ENCODE data around the gene ITGAD.
A peak's percentile ranks its signal among the peaks of the same experiment; 100 is the strongest.

ITGAD gene

DNA sequence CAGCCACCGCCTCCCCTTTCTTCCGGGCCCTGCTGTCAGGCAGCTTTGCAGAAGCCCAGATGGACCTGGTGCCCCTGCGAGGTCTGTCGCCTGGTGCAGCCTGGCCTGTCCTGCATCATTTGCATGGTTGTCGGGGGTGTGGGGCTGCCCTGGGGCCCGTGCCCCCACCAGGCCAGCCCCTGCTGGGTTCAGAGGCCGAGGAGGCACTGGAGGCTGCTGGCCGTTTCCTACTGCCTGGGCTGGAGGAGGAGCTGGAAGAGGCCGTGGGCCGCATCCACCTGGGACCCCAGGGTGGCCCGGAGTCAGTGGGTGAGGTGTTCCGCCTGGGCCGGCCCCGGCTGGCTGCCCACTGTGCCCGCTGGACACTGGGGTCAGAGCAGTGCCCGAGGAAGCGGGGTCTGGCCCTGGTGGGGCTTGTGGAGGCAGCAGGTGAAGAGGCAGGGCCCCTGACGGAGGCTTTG, 73.3 kb downstream of the ITGAD start:
- Histone ChIP-seq H3K9me3 (ENCODE audit: control insufficient read depth, low read depth, low read length) (no peaks in the 10 kb centered on the region), H3K4me3 (ENCODE audit: low read length) (no peak overlapping the region), H3K36me3 (ENCODE audit: control insufficient read depth, low read depth, low read length) (no peaks in the 10 kb centered on the region), H3K9ac (ENCODE audit: low read length) (no peak overlapping the region), H3K27me3 (ENCODE audit: control insufficient read depth, insufficient read depth, low read length) (peaks cover 6% of the 10 kb centered on the region), H3K4me1 (ENCODE audit: control insufficient read depth, low read depth, low read length) (peaks cover 3% of the 10 kb centered on the region), H3K27ac (ENCODE audit: low read length) (no peak overlapping the region)

DNA sequence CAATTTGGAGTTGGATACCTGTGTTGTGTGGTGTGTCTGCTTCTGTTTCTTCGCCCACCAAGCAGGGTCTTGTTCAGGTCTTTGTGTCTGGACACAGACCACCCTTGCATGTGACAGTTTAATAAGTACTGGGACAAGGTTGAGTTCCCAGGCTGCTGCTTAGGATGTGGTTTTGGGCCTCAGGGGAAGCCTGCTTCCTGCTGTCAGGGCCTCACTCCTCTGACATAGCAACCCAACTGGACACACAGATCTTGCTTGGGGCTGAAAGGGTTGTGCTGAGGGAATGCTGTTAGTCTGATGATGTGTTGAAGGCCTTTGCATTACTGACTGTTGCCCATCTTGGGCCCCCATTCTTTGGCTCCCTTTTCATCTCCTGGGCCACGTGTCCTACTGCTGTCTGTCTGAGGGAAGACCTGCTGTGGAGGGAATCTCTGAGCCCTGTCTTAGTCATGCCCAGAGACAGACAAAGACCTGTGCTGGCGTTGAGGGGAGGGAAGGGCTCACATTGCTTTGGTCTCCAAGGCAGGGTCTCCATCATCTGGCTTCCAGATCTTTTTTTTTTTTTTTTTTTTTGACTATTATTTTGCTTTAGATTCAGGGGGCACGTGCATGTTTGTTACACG, 74.1 kb downstream of the ITGAD start:
- H3K27ac ChIP-seq (ENCODE audit: low read length) = no peak overlapping the region
- H3K4me1 ChIP-seq (ENCODE audit: control insufficient read depth, low read depth, low read length) = peaks cover 4% of the 10 kb centered on the region
- no peak overlapping the region for H3K9ac ChIP-seq (ENCODE audit: low read length)
- H3K4me3 ChIP-seq (ENCODE audit: low read length) = no peak overlapping the region
- peaks cover 10% of the 10 kb centered on the region for H3K27me3 ChIP-seq (ENCODE audit: control insufficient read depth, insufficient read depth, low read length)
- H3K36me3 ChIP-seq (ENCODE audit: control insufficient read depth, low read depth, low read length) = no peaks in the 10 kb centered on the region
- H3K9me3 ChIP-seq (ENCODE audit: control insufficient read depth, low read depth, low read length) = no peaks in the 10 kb centered on the region

DNA sequence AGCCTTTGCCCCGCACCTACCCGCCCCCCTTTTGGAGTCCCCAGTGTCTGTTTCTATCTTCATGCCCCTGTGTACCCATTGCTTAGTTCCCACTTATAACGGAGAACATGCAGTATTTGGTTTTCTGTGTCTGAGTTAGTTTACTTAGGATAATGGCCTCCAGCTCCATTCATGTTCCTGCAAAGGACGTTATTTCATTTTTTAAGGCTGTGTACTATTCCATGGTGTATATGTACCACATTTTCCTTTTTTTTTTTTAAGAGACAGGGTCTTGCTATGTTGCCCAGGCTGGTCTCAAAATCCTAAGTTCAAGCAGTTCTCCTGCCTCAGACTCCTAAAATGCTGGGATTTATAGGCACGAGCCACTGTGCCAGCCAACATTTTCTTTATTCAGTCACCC, 74.7 kb downstream of the ITGAD start:
- H3K27ac ChIP-seq (ENCODE audit: low read length) = no peak overlapping the region
- no peaks in the 10 kb centered on the region for H3K36me3 ChIP-seq (ENCODE audit: control insufficient read depth, low read depth, low read length)
- H3K27me3 ChIP-seq (ENCODE audit: control insufficient read depth, insufficient read depth, low read length) = peaks cover 15% of the 10 kb centered on the region
- H3K9me3 ChIP-seq (ENCODE audit: control insufficient read depth, low read depth, low read length) = no peaks in the 10 kb centered on the region
- no peak overlapping the region for H3K4me3 ChIP-seq (ENCODE audit: low read length)
- H3K4me1 ChIP-seq (ENCODE audit: control insufficient read depth, low read depth, low read length) = peaks cover 4% of the 10 kb centered on the region
- no peak overlapping the region for H3K9ac ChIP-seq (ENCODE audit: low read length)

DNA sequence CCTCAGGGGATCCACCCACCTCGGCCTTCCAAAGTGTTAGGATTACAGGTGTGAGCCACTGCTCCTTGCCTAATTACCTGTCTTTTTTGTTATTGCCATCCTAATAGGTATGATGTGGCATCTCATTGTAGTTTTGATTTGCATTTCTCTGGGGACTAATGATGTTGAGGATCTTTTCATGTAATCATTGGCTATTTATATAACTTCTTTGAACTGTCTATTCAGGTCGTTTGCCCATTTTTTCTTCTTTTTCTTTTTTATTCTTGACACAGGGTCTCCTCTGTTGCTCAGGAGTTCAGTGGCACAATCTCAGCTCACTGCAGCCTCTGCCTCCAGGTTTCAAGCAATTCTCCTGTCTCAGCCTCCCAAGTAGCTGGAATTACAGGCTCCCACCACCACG, 77.5 kb downstream of the ITGAD start:
- Histone ChIP-seq H3K9me3 (ENCODE audit: control insufficient read depth, low read depth, low read length) (no peaks in the 10 kb centered on the region), H3K36me3 (ENCODE audit: control insufficient read depth, low read depth, low read length) (no peaks in the 10 kb centered on the region), H3K9ac (ENCODE audit: low read length) (no peak overlapping the region), H3K4me1 (ENCODE audit: control insufficient read depth, low read depth, low read length) (peaks cover 4% of the 10 kb centered on the region), H3K27ac (ENCODE audit: low read length) (no peak overlapping the region), H3K27me3 (ENCODE audit: control insufficient read depth, insufficient read depth, low read length) (peaks cover 26% of the 10 kb centered on the region), H3K4me3 (ENCODE audit: low read length) (no peak overlapping the region)

DNA sequence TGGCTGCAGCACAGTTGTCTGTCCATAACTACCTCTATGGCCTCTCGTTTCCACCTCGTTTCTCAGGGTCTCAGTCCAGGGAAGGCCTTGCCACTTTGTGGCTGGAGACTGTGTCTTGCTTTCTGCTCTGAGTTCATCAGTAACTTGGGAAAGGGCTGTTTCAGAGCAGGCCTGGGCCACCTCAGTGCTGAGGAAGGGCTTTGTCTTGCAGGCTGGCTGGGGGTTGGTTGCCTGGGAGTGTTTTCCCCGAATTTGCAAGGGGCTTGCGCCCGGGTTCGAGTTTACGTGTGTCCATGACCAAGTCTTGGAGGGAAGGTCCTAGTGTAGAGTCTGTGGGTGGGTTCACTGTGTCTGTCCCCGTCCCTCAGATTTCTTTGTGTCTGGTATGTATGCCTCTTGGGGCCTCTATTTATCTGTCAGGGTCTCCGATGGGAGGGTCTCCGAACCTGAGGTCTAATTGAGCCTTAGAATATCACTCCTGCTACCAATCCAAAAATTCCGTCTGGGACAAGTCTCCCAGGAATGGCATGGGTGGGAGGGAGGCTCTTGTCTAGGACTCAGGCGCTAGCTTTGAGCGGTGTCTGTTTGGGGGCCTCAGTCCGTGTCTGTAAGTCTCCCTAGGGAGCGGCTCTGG, 78.2 kb downstream of the ITGAD start:
- Histone ChIP-seq H3K4me1 (ENCODE audit: control insufficient read depth, low read depth, low read length) (peaks cover 4% of the 10 kb centered on the region), H3K27me3 (ENCODE audit: control insufficient read depth, insufficient read depth, low read length) (peaks cover 30% of the 10 kb centered on the region), H3K9ac (ENCODE audit: low read length) (peak overlapping the region; percentile 19), H3K36me3 (ENCODE audit: control insufficient read depth, low read depth, low read length) (no peaks in the 10 kb centered on the region), H3K9me3 (ENCODE audit: control insufficient read depth, low read depth, low read length) (no peaks in the 10 kb centered on the region), H3K4me3 (ENCODE audit: low read length) (peak overlapping the region; percentile 60), H3K27ac (ENCODE audit: low read length) (no peak overlapping the region)

DNA sequence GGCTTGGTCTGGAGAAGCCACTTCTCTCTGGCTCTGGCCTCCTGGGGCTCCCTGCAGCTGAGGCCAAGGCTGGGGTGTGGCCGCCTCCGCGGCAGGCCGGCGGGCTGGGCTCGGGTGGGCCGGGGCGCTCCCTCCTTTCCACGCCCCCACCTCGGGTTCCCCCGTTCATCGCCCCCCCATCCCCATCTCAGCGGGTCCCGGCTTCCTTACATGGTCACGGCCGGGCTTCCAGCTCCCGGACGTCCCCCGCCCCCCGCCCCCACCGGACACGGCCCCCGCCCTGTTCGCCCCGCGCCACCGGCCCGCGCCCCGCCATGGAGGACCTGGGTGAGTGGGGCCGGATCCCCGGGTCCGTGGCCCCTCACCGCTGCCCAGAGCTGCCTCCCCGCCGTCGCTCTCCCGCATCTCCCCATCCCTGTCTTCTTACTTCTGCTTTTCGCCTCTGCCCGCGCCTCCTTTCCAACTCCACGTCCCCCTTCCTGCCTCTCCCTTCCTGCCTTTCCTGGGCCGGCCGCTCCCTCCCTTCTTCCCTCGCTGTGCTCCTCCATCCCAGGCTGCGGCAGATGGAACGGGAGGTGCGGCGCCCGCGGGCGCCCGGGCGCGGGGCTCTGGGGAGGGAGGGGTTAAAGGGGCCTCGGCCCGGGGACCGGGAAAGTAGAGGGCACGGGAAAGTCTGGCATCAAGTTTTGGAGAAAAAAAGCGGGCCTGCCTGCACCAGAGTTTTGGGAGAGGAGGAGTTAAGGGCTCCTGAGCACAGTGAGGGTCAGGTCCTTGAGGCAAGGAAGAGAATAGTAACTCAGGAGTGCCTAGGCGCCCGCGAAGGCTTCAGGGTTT, 79.0 kb downstream of the ITGAD start, which contains the start of gene TGFB1I1:
TSS of gene TGFB1I1 (plus strand) at position 278 of the 834 bp plus-strand sequence. CDS start at position 315, 37 bp downstream.
- H3K4me1 ChIP-seq (ENCODE audit: control insufficient read depth, low read depth, low read length) = peaks cover 4% of the 10 kb centered on the region
- H3K9me3 ChIP-seq (ENCODE audit: control insufficient read depth, low read depth, low read length) = no peaks in the 10 kb centered on the region
- peak within 1 kb of the TSS; percentile 60 for H3K4me3 ChIP-seq (ENCODE audit: low read length)
- no peak within 1 kb of the TSS for H3K27ac ChIP-seq (ENCODE audit: low read length)
- H3K9ac ChIP-seq (ENCODE audit: low read length) = peak within 1 kb of the TSS; percentile 20
- H3K27me3 ChIP-seq (ENCODE audit: control insufficient read depth, insufficient read depth, low read length) = peaks cover 30% of the 10 kb centered on the region
- H3K36me3 ChIP-seq (ENCODE audit: control insufficient read depth, low read depth, low read length) = no peaks in the 10 kb centered on the region

DNA sequence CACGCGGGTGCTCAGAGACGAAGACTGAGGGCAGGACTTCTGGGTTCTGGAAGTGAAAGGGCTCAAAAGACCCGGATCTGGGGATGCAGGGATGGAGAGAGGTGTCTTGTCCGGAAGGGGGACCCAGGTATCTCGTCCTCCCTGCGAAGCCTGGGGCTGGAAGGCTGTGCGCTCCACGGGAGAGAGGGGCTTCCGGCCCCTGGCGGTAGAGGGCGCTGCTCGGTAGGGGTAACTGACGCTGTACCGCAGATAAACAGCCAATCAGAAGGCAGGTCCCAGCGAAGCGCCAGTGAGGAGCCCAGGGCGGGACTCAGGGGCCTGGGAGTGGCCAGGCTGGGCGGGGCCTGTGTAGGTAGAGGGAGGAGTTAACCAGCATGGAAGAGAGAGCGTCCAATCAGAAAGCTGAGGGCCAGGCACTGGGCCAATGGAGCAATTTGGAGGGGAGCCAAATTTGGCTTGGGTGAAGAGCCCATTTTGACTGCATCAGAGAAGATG, 79.6 kb downstream of the ITGAD start:
- Histone ChIP-seq H3K27me3 (ENCODE audit: control insufficient read depth, insufficient read depth, low read length) (peaks cover 30% of the 10 kb centered on the region), H3K9me3 (ENCODE audit: control insufficient read depth, low read depth, low read length) (no peaks in the 10 kb centered on the region), H3K9ac (ENCODE audit: low read length) (peak overlapping the region; percentile 20)

DNA sequence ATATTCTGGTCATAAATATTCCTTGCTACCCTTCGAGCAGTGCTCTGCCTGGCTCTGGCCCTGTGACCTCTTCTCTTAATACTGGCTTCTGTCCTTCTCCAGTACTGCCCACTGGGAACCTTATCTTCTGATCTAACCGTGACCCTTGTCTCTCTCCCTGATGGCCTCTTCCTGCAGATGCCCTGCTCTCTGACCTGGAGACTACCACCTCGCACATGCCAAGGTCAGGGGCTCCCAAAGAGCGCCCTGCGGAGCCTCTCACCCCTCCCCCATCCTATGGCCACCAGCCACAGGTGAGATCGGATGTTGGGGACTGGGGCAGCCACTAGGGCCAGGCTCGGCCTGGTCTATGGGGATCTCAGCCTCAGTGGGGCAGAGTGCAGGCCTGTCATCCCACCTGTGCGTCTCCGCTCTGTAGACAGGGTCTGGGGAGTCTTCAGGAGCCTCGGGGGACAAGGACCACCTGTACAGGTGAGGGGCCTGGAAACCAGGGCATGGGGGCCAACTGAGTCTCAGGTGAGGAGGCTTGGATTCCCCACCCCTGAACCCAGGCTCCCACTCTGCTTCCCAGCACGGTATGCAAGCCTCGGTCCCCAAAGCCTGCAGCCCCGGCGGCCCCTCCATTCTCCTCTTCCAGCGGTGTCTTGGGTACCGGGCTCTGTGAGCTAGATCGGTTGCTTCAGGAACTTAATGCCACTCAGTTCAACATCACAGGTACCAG, 80.3 kb downstream of the ITGAD start:
- no peak overlapping the region for H3K9ac ChIP-seq (ENCODE audit: low read length)
- H3K4me1 ChIP-seq (ENCODE audit: control insufficient read depth, low read depth, low read length) = peaks cover 4% of the 10 kb centered on the region
- no peak overlapping the region for H3K4me3 ChIP-seq (ENCODE audit: low read length)
- H3K27ac ChIP-seq (ENCODE audit: low read length) = no peak overlapping the region
- no peaks in the 10 kb centered on the region for H3K9me3 ChIP-seq (ENCODE audit: control insufficient read depth, low read depth, low read length)
- H3K36me3 ChIP-seq (ENCODE audit: control insufficient read depth, low read depth, low read length) = no peaks in the 10 kb centered on the region
- H3K27me3 ChIP-seq (ENCODE audit: control insufficient read depth, insufficient read depth, low read length) = peaks cover 30% of the 10 kb centered on the region

More for the DNA sequence above, 79.6 kb downstream of the ITGAD start:
- Histone ChIP-seq H3K4me3 (ENCODE audit: low read length) (peak overlapping the region; percentile 60), H3K27ac (ENCODE audit: low read length) (no peak overlapping the region), H3K4me1 (ENCODE audit: control insufficient read depth, low read depth, low read length) (peaks cover 4% of the 10 kb centered on the region), H3K36me3 (ENCODE audit: control insufficient read depth, low read depth, low read length) (no peaks in the 10 kb centered on the region)

DNA sequence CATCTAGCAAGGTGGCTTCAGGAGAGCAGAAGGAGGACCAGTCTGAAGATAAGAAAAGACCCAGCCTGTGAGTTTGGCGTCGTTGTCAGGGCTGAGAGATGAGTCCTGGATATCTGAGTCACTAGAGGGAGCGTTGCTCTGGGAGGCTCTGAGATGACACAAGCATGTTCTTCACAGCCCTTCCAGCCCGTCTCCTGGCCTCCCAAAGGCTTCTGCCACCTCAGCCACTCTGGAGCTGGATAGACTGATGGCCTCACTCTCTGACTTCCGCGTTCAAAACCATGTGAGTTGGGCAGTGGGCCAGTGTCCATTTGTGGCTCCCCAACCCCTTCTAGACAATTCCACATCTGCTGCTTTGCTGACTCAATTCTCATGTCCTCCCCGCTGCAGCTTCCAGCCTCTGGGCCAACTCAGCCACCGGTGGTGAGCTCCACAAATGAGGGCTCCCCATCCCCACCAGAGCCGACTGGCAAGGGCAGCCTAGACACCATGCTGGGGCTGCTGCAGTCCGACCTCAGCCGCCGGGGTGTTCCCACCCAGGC, 81.1 kb downstream of the ITGAD start:
- H3K4me3 ChIP-seq (ENCODE audit: low read length) = no peak overlapping the region
- peaks cover 4% of the 10 kb centered on the region for H3K4me1 ChIP-seq (ENCODE audit: control insufficient read depth, low read depth, low read length)
- no peaks in the 10 kb centered on the region for H3K9me3 ChIP-seq (ENCODE audit: control insufficient read depth, low read depth, low read length)
- H3K27me3 ChIP-seq (ENCODE audit: control insufficient read depth, insufficient read depth, low read length) = peaks cover 31% of the 10 kb centered on the region
- no peaks in the 10 kb centered on the region for H3K36me3 ChIP-seq (ENCODE audit: control insufficient read depth, low read depth, low read length)
- no peak overlapping the region for H3K9ac ChIP-seq (ENCODE audit: low read length)
- H3K27ac ChIP-seq (ENCODE audit: low read length) = no peak overlapping the region

DNA sequence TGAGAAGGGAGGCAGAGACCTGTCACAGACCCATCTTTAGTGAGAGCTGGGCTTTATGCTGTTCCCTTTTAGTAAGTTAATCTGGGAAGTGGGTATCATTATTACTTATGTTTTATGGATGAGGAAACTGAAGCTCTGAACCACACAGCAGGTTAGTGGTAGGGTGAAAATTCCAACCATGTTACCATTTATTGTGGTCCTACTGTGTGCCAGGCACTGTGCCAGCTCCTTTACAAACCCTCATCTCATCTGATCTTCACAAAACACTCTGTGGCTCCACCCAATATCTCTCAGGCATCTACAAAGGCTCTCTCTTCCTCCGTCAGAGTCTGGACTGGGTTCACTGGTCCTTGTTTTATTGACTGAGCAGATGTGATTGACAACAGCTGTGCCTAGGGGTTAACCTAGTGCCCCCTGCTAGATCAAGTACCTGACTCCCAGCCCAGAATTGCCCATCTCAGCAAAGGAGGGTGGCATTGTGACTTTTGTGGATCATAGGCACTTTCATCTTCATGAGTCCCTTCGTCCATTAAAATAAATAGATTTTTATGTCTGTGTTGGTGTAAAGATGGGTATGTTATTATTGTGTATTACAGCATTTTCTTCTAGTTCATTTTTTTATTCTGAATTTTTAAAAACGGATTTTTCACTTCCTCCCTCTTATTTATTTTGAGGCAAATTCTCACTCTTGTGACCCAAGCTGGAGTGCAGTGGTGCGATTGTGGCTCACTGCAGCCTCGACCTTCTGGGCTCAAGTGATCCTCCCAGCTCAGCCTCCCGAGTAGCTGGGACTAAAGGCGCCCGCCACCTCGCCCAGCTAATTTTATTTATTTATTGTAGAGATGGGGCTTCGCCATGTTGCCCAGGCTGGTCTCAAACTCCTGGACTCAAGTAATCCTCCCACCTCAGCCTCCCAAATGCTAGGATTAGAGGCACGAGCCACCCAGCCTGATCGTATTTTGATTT, 81.9 kb downstream of the ITGAD start:
- H3K9me3 ChIP-seq (ENCODE audit: control insufficient read depth, low read depth, low read length) = no peaks in the 10 kb centered on the region
- no peak overlapping the region for H3K27ac ChIP-seq (ENCODE audit: low read length)
- no peaks in the 10 kb centered on the region for H3K36me3 ChIP-seq (ENCODE audit: control insufficient read depth, low read depth, low read length)
- H3K27me3 ChIP-seq (ENCODE audit: control insufficient read depth, insufficient read depth, low read length) = peaks cover 35% of the 10 kb centered on the region
- H3K9ac ChIP-seq (ENCODE audit: low read length) = no peak overlapping the region
- H3K4me1 ChIP-seq (ENCODE audit: control insufficient read depth, low read depth, low read length) = peaks cover 4% of the 10 kb centered on the region
- H3K4me3 ChIP-seq (ENCODE audit: low read length) = no peak overlapping the region
